GM12801 (cell line): ENCODE data around the gene RABGGTA.

Source experiments
- CTCF ChIP-seq: IDR thresholded peaks from one replicate; pipeline ENCODE4 v1.5.1; 2011; ENCODE audit warnings: control low read depth; ENCODE audit not compliant: insufficient read length; ENCODE audit errors: extremely low read depth

Gene RABGGTA

DNA sequence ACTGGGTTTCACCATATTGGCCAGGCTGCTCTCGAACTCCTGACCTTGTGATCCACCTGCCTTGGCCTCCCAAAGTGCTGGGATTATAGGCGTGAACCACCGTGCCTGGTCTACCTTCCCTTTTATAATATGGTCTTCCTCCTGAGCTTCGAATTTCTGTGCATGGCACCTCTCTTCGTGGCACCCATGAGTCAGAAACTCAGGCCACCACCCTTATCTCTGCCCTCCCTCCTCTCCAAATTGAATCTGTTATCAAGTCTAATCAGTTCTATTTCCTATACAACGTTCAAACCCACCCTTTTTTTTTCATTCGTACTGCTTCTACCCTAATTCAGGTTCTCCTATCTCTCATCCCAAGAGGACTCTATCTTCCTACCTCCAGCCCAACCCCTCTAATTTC, 24.0 kb downstream of the RABGGTA start:
- no peak for TF ChIP-seq CTCF

- TF ChIP-seq CTCF, result no peak
These were observed 24.6 kb downstream of the RABGGTA start for GRCh38 chr14:24246765-24247212.

DNA sequence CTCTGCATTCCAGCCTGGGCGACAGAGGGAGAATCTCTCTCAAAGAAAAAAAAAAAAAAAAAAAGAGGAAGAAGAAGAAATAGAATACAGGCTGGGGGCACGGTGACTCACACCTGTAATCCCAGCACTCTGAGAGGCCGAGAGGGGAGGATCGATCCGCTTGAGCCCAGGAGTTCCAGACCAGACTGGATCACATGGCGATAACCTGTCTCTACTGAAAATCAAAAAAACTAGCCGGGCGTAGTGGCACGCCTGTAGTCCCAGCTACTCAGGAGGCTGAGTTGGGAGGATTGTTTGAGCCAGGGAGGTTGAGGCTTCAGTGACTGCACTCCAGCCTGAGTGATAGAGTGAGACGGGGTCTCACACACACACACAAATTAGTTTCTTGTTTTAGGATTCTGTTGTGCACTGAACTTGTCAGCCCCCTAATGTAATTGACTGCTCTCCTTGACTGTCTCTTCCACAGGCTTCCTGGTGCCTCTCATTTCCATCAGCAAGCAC, 28.0 kb downstream of the RABGGTA start:
- no peak for TF ChIP-seq CTCF

- TF ChIP-seq CTCF, result no peak
These were observed 29.5 kb downstream of the RABGGTA start for GRCh38 chr14:24241829-24242443.

DNA sequence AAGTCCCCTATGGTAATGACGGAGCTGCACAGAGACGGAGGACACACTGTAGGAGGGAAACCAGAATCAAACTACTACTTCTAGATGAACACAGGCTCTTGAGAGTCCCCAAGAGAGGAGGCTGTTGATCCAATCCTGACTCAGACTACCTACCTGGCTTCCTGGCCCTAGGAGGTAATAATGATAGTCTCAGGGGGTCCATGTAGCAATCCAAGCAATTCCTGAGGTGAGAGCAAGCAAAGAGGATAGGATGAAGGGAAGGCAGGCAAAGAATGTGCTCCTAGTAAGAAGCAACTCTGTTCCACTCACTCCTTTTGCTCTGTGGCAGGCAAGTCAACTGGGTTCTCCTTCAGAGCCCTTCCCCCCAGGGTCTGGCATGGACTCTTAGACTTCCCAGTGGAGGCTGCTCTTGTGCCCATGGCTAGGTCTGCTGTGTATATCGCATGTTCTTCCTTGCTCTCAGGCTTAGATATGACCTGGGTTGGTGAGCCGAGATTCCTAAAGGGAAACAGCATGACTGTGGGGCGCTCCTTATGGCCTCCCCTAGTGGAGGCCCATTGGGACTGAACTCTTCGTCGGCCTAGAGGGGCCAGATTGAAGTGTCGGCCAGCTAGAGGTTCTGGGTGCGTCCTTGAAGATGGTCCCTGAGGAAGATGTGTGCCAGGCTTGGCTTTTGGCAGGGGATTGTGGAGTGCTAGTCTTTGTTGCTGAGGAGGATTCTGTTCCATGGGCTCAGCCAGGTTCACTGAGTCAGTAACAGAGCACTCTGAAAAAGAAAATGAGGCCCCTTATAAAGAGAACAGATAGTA, 31.1 kb downstream of the RABGGTA start:
- TF ChIP-seq CTCF, result no peak

DNA sequence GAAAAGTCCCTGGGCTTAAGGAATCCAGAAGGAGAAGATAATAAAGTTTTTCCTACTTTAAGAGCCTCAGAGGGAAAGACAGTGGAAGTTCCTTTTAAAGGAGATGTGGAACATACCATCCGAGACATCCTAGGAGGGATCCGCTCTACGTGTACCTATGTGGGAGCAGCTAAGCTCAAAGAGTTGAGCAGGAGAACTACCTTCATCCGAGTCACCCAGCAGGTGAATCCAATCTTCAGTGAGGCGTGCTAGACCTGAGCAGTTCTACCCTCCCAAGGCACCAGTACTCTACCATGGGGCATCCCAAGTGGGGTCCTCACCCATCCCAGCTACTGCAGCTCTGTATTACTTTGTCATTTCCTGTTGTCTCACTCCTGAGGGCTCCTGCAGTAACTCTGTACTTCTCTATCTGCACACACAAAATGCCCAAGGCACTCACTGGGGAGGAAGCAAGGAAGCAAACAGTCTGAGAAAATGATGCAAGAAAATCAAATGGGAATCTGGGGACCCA, 32.8 kb downstream of the RABGGTA start:
- no peak for TF ChIP-seq CTCF

GRCh38 chr14:24238123-24238522, 33.3 kb downstream of the RABGGTA start:
- TF ChIP-seq CTCF, result no peak
